HS-5 (cell line): ENCODE data around the gene ESR1.
"Not testable (repeated sequence)": the region's sequence is repeated elsewhere in the genome, so short reads cannot be mapped to it uniquely, and the experiment has no call there.

Experiments
- DNase-seq: peaks from one replicate; pipeline ENCODE4 v3.0.0-alpha.2; 2012; ENCODE audit warnings: low read depth

Gene ESR1

DNA sequence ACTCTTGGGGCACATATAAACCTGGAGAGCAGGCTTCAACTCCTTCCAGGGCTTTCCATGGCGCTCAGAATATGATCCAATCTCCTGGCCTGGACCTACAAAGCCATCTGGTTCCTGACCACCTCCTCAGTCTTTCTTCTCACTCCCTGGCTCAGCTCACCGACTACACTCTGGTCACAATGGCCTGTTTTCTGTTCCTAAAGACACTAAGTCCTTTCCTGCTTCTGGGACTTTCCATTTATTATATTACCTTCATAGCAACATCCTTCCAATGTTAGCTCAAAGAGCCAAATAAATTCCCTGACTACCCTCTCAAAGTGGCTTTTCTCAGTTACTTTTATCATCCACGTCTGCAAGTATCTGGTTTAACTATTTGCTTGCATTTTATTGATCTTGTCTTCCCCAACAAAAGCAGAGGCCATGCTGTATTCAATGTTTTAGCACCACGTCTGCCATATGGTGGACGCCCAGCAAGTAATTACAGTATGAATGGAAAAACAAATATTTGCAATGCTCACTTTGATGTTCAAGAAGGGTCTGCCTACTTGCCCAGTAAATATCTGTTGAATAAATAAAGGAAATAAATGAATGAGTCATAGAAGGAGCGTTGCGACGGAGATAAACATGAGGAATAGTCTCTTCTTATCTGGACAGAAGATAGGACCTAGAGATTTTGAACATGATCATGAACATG lies 328.4 kb downstream of the ESR1 start:
- no peak for DNase-seq

DNA sequence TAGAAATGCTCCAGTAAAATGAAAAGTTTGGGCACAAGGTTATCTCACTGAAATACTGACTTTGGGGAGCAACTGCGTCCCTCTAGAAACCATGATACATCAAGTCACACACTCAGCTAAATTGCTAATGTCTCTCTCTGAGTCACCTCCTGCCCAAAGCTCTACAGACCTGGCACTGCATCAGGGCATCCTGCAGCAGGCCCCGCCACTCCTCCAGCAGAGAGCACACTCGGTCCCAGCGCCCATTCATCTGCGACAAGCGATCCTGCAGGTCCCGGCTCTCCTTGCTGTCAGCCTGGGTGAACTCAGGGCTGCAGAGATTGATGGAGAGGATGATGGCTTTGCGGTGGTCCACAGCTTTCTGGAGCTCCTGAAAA lies 329.0 kb downstream of the ESR1 start:
- DNase-seq, result no peak

DNA sequence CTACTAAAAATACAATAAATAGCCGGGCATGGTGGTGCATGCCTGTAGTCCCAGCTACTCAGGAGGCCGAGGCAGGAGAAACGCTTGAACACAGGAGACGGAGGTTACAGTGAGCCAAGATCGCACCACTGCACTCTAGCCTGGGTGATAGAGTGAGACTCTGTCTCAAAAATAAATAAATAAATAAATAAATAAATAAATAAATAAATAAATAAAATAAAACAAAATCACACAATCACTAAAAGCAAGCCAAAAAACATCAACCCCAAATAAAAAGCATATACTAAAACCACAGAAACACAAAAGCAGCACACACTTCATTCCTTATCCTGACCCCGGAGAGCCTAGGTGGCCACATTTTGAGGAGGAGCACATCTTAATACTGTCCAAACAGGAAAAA lies 330.9 kb downstream of the ESR1 start:
- not testable (repeated sequence) for DNase-seq

DNA sequence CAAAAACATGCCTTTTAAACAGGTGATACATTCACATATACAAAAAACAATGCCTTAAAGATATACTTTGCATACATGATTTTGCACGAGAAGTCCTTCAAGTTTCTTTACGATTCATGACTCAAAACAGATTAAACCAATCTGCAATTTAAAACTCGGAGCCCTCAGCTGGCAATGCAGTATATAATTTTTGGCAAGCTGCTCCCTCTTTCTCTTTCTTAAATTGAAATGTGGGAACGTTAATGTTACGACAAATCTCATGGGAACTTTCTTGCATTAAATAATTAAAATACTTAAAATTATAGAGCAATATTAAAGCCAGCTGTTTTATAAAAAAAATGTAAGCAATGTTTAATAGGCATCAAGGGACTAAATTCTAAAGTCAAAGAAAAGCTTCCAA lies 334.6 kb downstream of the ESR1 start:
- DNase-seq, result no peak

DNA sequence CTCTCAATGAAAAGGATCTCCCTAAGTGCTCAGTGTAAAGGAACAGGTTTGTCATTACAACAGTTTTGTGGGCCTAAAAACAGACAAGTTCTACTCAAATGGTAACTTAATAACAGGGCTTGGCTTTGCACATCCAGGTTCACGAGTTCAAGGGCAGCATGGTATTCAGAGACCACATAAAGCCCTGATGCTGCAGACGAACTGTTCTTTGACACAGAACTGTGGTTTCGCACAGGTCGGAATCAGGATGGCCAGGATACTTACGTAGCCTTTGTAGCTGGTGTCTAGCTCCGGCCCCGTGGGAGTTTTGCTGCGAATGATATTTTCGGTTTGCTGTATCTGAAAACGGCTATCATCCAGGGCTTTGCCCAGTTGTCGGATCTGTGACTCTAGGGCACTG lies 335.9 kb downstream of the ESR1 start:
- no peak for DNase-seq

DNA sequence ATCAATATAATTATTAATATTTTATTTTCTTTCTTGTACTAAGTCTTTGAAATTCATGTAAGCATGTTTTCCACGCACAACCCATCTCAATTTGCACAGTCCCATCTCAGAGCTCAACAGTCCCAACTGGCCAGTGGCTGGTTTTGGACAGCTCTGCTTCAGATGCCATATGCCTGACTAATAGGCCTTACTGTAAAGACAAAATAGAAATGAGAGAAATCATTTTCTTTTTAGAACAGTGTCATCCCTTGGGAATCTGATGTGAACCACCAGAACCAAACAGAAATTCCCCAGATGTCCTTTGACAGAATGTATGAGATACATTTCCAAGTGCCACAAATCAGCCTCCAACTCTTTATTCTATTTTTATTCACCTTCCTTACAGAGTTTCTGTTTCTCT lies 338.9 kb downstream of the ESR1 start:
- peak; percentile 66 for DNase-seq

DNA sequence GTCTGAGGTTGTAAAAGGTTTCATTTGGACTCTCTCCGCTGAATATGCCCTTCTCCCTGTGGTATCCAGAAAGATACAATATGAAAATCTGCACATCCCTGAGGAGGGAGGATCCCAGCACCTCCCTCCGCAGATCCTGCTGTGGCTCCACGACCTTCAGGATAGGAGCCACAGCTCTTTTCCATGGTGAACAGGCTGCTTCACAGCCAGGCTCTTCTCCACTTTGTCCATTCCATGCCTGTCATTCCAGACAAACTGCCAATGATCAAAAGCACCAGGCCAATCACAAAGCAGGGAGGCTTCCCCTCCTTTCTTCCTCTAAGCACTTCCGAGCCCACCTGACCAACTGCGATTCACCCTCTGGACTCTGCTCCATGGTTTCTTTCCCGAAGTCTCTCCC lies 339.8 kb downstream of the ESR1 start:
- DNase-seq, result no peak

DNA sequence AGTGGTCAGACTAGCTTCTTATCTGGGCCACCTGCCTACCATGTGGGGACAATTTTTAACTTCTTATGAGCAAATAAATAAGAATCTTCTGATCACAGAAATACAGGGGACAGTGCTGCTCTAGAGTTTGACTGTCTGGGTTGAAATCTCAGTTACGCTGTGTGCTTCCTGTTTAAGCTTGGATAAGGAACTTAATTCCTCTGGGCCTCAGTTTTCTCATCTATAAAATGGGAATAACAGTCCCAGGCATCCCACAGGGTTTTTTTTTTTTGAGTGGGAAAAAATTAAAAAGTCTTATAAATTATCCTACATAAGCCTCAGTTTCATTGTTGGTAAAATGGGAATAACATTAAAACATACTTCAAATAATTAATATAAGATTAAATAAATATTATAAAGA lies 340.9 kb downstream of the ESR1 start:
- DNase-seq, result no peak

DNA sequence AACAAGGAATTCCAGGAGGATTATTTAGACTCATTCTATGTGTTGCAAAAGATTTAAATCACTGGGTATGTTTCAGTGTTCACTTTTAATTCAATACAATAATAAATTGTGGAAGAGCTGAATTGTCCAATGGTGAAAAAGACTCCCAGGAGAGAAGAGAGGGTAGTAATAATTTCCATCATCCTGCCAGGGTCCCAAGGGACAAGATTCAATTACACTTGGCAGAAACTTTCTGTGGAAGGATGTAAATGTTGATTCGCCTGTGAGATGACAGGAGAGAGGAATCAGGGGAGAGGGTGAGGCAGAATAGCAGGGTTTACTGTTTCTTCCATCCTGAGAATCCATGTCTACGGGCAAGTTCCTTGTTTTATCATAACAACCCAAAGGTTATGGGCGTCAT lies 342.7 kb downstream of the ESR1 start:
- DNase-seq, result no peak

DNA sequence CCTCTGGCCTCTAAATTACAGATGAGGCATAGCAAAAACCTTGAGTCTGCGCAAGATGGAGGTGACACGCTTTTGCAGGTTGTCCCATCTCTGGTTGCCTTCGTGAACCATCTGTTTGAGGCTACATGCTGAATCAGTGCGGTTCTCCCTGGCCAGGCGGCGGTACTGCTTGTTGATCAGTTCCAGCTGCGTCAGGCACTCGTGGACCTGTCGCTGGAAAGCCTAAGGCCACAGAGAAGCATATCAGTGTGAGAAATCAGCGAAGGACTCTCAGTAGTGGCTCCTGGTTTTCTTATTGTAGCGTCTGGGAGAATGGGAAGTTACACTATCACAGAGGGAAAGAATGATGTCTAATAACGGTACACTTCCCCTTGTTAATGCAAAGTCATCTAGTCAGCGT lies 344.4 kb downstream of the ESR1 start:
- DNase-seq, result no peak

DNA sequence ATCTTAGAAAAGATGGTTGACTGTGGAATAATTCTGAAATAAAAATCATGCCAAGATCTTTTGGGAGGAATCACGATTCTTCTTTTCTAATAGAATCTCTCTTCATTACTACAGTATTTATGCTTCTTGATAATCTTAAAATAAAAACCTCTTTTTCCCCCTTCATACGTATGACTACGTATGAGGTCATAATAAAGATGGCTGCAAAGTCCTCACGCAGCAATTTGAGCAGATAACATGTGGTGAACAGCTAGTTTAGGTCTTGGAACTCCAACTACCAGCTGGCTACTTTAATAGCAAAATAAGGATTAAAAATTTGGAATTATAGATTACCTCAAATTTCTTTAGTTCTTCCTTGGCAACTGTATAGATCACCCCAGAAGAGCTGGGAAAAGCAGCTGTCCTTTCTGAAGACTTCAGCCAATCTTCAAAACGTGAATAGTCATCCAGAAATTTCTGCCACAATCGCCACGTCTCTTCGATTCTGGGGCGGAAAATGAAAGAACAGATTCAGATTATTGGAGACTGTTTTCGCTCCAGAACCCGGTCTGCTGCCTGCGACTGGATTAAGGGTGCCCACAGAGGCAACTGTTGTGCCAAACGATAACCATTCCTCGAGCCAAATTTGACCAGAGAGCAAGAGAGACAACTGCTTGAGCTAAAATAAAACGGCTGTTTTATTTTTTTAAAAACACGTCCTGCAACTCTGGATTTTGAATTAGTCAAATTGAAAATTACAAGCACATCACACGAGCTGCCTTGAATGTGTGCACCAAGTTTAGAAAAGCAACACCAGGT lies 347.3 kb downstream of the ESR1 start:
- DNase-seq, result no peak

DNA sequence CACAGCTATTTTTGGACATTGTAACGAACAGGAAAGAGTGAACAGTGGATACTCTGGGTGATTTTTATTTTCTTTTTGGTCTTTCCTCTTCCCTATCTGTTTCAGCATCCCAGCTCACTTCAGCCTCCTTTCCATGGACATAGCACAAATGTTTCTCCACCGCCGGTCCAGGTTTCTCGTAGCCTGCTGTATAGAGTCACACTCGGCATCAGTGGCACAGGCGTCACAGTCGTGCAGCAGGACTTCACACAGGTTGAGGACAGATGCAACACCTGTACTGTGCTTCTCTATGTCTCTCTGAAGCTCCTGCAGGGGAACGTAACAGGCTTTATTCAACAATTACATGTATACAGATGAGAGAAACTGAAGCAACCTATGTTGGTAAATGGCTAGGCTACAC lies 348.3 kb downstream of the ESR1 start:
- DNase-seq, result no peak

DNA sequence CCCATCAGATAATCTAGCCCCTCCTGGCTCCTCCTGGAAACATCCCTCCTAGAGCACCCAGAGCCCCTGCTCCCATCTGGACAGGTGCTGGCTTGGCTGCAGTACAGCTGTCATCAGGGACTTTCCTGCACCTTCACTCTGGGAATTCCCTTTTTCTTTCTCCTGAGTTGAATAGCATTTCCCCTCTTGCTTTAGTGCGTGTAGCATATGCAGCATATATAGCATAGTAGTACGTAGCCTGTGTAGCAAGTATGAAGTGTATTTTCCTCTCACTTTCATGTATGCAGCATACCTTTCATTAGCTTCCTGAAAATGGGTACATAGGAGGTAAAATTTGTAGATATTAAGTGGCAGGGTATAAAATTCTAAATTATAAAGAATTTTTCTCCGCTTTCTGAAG lies 352.9 kb downstream of the ESR1 start:
- DNase-seq, result no peak

DNA sequence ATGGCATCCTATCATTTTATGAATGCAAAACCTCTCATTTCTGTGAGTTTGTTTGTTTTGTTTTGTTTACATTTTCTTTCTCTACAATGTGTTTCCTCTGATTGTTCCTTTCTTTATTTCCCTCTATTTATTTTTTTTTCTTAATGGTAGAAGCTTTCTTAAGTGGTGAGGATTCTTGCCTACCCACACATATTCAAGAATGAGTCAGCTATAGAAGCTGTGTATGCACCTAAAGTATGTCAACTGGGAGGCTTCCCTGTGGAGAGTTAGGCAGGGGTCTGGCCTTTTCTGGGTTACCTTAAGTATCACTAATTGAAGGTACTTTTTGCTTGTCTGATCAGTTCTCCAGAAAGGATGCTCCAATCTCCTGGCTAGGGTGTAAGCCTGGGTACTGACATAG lies 354.0 kb downstream of the ESR1 start:
- DNase-seq, result no peak

DNA sequence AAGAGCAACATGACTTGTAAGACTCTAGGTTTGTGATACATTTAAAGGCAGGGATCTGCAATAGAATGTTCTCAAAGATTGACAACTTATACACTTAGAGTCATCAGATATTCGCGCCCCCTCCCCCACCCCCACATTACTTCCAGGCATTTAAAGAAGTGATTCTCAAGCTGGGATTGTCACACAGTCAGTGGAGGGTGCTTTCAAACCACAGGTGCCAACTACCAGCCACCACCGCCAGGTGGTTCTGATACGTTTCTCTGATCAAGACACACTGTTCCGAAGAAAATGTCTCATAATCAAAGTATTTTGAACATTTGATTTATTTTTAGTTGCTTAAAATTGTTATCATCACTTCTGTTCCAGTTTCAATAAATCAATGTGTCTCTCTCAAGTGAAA lies 357.5 kb downstream of the ESR1 start:
- DNase-seq, result no peak

DNA sequence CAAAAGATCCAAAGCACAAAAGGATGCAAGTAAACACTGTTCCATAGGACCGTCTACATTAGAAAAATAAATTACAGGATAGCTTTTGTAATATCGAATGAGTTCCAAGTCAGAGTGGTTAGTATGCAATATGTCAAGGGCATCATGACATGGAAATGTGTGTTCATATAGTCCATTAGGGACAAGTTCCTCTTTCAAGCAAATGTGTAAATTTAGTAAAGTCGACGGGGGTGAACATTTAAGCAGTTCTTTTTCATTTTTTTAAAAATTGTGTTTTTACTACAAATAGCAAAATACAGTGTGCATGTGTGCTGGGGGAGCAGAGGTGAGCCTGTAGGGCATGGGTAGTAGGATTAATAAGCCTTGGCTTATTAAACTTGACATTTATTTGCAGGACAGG lies 359.0 kb downstream of the ESR1 start:
- DNase-seq, result no peak

DNA sequence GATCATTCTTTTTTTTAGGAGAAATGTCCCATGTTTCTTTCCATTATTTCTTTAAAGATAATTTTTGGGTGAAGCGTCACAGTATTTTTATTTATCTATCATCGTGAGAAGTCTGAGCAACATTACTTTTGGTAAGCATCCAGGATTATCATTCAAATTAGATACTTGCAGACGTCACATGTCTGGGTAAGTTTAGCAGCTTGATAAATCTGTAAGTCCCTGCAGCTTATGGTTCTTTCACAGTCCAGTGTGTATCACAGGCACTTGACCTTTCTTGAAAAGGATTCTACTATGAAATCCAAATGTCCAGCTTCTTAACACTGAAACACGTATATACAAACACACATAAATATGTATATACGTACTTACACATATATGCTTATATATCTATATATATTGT lies 359.4 kb downstream of the ESR1 start:
- no peak for DNase-seq

DNA sequence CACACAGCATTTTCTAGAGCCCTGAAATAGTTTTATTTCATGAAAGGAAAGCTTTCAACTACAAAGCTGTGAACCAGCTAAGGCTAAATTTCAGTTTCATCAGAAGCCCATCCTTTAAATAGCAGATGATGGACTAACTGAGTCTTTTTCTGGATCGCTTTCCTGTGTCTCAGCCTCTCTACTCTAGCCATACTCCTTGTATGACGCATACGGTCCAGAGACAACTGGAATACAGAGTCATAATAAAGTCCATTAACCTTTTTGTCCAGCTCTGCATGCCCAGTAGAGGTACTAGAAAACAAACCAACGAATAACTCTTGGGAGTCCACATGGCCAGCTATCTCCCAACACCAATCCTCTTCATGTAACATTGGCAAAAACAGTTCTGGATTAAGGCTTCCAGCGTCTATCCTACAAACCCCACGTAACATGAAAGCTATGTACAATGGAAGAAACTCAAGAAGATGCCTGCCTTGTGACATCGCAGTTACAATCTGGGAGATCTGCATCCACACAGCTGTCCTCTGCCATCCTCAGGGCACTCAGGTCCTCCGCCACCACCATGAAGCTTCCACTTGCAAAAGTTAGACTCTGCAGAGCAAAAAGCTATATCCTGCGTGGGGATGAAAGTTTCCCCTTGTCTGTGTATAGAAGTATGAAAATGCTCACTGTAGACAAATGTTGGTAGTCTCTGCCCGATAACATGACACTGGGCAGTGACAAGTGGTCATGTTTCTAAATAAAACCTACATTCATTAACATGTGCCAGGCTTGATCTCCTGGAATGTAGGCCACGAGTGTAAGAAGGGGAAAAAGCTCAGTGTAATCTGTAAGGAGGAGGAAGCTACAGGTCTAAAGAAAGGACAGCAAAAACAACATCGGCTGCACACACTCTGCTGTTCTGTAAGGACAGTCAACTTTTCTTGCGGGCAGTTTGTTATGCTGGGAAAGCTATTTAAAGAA lies 360.4 kb downstream of the ESR1 start:
- no peak for DNase-seq

DNA sequence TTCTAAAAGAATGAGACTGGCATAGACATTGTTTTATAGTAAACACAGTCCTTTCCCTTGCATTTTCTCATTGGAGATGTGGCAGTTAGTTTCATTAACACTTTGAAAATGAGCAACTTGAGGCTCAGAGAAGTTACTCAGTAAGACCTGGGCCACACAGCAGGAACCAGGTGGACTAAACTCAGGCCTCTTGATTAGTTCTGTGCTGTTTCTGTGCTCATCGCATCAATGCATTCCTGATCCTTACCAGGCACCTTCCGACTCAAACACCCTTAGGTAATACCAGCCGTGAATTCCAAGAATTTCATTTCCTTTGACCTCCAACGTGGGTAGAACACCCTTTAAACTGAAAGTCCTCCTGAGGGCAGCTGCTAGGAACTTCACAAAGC lies 362.8 kb downstream of the ESR1 start:
- no peak for DNase-seq

DNA sequence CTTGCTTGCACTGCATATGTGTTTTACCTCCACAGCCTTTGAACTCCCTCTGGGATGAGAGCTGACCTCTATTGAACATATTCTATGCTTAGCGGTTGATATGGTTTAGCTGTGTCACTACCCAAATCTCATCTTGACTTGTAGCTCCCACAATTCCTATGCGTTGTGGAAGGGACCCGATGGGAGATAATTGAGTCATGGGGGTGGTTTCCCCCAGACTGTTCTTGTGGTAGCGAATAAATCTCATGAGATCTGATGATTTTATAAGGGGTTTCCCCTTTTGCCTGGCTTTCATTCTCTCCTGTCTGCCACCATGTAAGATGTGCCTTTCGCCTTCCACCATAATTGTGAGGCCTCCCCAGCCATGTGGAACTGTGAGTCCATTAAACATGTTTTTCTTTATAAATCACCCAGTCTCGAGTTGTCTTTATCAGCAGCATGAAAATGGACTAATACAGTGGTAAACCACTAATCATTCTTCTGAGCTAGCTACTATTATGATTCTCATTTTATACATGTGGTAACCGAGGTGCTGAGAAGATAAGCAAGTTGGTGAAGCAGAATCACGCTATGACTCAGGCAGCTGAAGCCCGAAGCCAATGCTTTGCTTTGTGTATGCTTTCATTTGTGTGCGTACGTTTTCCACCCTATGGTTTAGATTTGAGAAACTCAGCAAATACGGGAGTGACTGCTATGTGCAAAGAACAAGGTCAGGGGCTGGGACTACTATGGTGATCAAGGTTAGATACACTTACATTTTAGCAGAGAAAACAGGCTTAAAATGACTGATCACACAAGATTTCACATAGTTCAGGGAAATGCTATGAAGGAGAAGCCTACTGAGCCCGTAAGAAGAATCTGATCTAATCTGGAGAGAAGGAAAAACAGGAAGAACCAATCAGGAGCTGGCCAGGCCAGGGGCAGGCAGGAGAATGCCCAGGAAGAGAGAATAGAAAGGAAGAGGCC lies 363.5 kb downstream of the ESR1 start:
- no peak for DNase-seq

DNA sequence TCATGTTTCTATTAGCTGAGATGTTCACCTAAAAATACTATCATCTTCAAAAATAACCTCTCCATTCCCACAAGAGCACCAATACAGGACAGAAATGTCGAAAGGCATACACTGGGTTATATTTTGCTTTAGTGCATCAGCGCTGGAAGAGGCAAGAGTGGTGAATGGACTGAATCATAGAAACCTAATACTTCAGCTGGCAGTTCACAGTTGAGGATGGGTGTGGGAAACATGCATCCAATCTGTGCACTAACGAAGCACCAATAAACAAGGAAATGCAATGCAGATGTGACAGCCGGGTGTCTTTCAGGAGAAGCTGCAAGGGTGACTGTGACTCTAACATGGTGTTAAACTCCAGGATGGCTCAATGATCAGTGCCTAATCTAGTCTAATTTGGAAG lies 365.8 kb downstream of the ESR1 start:
- DNase-seq, result no peak

DNA sequence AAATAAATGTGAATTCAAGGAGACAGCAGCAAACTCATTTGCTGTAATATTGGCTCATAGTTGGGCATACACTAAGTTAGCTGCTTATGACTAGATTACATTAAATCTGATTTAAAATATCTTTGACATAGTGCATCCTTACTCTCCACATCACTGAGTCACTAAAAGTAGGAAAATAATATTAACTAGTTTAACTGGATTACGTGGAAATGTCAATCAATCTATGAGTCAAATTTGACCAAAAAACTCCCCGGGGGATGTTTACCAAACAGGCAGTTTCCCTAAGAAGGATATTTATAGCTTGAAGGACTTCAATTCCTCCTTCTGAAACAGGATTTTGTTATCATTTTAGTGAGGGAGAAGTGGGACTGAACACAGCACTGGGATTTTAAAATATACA lies 366.5 kb downstream of the ESR1 start:
- DNase-seq, result no peak
